Measurements from ENCODE around the gene SPOCK2.

Gene SPOCK2

GRCh38 chr10:72016608-72017300 is 71.6 kb downstream of the SPOCK2 start:
- TF ChIP-seq CTCF (IDR thresholded peaks at IDR 0.05; ENCODE audit: control insufficient read depth, extremely low read depth, insufficient read depth): no peak
- DNase-seq (ENCODE audit: low read depth): no peak
- H3K4me3 ChIP-seq (ENCODE audit: low read depth, low read length): no peak overlapping the region

DNA sequence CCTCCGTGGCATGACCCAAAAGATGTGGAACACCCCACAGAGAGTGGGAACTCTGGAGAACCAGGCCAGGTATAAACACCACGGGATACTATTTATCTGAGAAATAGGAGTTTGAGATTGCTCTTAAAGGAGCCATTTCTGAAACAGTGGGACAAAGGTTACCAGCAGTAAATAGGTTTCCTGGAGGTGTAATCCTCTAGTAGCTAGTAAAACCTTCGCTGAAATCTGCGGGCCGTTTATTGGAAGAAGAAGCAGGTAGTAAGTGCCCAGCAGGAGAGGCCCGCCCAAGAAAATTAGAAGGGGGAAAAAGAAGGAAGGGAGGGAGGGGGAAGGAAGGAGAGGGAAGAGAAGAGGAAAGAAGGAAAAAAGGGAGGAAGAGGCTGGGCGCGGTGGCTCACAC is 72.5 kb downstream of the SPOCK2 start:
- DNase-seq (ENCODE audit: low read depth): no peak
- TF ChIP-seq CTCF (IDR thresholded peaks at IDR 0.05; ENCODE audit: control insufficient read depth, extremely low read depth, insufficient read depth): no peak
- no peak overlapping the region for H3K4me3 ChIP-seq (ENCODE audit: low read depth, low read length)

- TF ChIP-seq CTCF (IDR thresholded peaks at IDR 0.05; ENCODE audit: control insufficient read depth, extremely low read depth, insufficient read depth): no peak
- DNase-seq (ENCODE audit: low read depth): no peak
These were observed 73.4 kb downstream of the SPOCK2 start for GRCh38 chr10:72014785-72015480.

GRCh38 chr10:72014197-72014596 is 74.2 kb downstream of the SPOCK2 start:
- no peak for TF ChIP-seq CTCF (IDR thresholded peaks at IDR 0.05; ENCODE audit: control insufficient read depth, extremely low read depth, insufficient read depth)
- DNase-seq (ENCODE audit: low read depth): no peak
- no peak overlapping the region for H3K4me3 ChIP-seq (ENCODE audit: low read depth, low read length)

More at GRCh38 chr10:72014785-72015480, 73.4 kb downstream of the SPOCK2 start:
- H3K4me3 ChIP-seq (ENCODE audit: low read depth, low read length): no peak overlapping the region

DNA sequence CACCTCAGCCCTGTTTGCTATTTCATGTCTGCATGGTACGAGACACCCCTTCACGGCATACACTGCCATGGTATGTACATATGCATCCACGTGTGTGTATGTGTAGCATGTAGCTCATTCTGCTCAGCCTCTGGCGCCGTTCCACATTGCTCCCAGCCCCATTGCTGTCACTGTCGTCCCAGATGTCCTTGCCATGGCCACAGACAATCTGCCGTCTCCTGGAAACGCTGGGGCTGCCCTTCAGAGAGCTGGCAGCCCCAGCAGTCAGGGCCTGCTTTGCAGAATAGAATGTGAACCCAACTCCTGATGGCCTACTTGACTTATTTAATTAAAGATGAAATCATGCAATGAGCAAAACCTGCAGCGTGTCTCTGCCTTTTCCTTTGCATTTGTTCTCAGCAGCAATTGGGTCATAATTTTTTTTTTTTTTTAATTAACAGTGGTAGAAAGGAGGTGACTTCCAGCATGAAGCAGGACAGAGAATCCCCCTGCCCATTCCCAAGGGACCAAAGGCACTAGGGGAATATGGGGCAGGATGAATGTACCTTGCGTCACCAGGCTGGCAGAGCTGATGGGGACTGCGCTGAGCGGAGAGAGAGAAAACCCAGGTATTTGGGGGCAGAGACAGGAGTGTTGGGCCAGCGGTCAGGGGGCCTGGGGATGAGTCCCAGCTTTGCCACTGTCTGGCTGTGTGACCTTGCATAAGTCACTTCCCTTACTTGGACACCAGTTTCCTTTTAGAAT is 75.0 kb downstream of the SPOCK2 start:
- no peak for DNase-seq (ENCODE audit: low read depth)
- no peak for TF ChIP-seq CTCF (IDR thresholded peaks at IDR 0.05; ENCODE audit: control insufficient read depth, extremely low read depth, insufficient read depth)
- no peak overlapping the region for H3K4me3 ChIP-seq (ENCODE audit: low read depth, low read length)

DNA sequence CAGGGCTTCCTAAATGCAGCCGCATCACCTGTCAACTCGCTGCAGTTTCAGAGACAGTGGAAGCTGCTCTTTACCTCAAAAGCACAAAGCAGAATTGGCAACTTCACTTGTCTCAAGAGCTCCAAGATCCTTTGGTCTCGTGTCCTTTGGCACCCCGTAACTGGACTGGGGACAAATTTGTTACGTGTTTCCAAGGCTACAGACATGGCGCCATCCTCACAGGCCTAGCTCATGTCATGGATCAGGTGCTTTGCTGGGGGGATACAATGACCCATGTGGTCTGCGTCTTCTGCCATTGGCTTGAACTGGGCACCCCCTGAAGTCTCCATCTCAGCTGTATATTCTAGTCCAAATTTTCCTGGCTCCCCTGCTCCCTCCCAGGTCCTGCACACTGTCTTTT is 75.6 kb downstream of the SPOCK2 start:
- no peak for DNase-seq (ENCODE audit: low read depth)
- no peak overlapping the region for H3K4me3 ChIP-seq (ENCODE audit: low read depth, low read length)
- TF ChIP-seq CTCF (IDR thresholded peaks at IDR 0.05; ENCODE audit: control insufficient read depth, extremely low read depth, insufficient read depth): no peak

Data from LNCaP clone FGC (cell line).